Measurements from ENCODE around the gene KCNB1.

The KCNB1 gene

GRCh38 chr20:49431329-49431728, 51.1 kb downstream of the KCNB1 start:
- no peak for DNase-seq

DNA sequence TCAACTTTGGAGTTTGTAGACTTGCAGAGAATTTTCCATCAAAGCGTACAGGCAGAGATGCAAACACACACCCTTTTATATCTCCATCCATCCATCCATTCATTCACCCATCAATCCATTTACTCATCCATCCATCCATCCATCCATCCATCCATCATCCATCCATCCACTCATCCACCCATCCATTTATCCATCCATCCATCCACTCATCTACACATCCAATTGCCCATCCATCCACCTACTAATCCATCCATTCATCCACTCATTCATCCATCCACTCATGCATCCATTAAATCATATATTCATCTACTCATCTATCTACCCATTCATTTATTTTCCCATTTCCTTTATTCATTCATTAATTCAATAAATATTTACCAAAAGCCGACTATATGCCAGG, 52.1 kb downstream of the KCNB1 start:
- no peak for DNase-seq

GRCh38 chr20:49427751-49428518, 54.5 kb downstream of the KCNB1 start:
- no peak for DNase-seq

- no peak for DNase-seq
Measured at GRCh38 chr20:49426873-49427272, 55.6 kb downstream of the KCNB1 start.

DNA sequence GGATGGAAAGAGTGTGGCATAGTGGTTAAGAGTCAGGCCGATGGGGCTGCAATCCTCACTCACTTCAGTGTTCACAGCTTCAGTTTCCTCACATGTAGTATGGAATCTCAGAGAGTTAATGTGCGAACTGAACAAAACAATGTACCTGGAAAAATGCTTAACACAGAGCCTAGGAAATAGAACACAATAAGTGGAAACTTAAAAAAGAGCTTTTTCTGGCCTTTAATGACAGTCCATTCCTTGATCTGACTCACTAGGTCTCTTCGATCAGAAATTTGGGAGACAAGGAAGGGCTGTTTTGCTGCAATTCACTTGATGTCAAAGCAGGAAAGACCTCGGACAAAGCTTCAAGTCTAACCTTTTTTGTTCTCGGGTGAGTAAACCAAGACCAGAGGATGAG, 56.1 kb downstream of the KCNB1 start:
- no peak for DNase-seq

DNA sequence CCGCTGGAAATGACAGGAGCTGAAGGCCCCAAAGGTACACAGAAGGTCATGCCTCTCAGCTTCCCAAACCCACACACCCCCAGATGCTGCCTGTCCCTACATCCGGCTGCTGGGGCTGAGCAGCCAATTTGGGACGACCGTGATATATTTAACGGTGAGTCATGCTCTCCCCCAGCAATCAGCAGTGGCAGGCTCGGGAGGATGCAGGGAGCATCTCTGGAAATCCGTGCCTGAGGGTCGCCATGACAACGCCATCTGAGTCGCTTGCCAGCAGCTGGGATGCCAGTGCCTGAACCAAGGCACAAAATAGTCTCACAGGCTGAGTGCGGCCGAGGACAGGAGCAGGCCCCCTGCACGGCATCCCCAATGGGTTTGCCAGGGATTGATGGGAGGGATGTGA, 57.9 kb downstream of the KCNB1 start:
- no peak for DNase-seq

DNA sequence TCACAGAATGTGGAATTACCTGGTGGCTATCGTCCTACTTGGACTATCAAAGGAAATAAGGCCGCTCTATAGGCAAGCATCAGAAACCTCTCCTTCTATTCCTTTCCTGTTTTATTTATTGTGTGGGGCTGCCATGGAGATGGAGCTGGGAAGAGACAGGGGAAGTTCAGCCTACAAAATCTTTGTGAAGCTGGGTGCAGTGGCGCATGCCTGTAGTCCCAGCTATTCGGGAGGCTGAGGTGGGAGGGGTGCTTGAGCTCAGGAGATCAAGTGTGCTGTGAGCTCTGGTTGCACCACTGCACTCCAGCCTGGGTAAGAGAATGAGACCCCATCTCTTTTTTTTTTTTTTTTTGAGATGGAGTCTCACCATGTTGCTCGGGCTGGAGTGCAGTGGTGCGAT, 60.3 kb downstream of the KCNB1 start:
- DNase-seq = no peak

GRCh38 chr20:49420811-49421295, 61.6 kb downstream of the KCNB1 start:
- no peak for DNase-seq

- DNase-seq = no peak
Measured at GRCh38 chr20:49420292-49420691, 62.2 kb downstream of the KCNB1 start.

DNA sequence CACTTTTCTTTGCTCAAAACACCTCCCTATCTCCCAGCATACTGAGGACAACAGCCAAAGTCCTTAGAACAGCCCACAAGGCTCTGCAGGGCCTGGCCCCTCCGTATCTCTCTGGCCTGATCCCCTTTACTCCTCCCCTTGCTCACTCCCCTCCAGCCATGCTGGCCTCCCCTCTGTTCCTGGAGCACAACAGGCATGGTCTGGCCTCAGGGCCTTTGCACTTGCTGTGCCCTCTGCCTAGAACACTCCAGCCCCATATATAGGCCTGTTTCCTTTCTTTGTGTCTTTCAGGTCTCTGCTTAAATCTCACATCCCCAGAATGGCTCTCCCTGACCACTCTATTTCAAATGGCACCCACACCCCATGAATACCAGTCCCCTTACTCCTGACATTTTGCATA, 62.7 kb downstream of the KCNB1 start:
- DNase-seq = no peak

GRCh38 chr20:49418809-49419208, 63.7 kb downstream of the KCNB1 start:
- DNase-seq = no peak

- DNase-seq = no peak
Measured at GRCh38 chr20:49417843-49418555, 64.5 kb downstream of the KCNB1 start.

DNA sequence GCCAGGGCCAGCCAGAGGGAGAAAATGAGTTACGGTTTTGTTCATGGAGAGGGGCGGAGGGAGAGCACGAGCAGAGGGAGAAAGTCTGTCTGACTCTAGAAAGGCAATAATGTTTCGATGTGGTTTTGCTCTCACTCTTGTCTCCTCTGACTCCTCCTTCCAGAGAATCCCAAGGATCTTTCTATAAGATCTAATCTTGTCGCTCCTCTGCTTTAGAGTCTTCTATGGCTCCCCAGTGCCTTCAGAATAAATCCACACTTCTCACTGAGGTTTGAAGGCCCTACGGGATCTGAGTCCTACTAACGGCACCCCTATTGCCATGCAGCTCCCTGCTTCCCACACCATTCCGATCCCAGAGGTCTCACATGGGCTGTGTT, 66.8 kb downstream of the KCNB1 start:
- DNase-seq = no peak

GRCh38 chr20:49415005-49415667, 67.3 kb downstream of the KCNB1 start:
- DNase-seq = no peak

DNA sequence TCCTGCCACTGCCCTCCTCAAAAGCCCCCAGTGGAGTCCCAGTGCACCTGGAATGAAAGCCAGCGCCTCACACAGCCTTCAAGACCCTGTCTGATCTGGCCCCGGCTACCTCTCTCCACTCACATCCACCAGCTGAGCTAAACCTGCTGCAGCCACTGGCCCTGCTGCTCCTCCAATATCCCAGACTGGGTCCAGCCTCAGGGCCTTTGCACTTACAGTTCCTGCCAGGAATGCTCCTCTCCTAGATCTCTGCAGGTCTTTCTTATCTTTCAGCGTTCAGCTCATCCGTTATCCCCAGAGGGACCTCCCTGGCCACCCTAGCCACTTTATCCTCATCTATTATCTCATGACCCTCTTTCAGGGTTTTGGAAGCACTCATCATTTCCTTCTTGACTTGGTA, 68.8 kb downstream of the KCNB1 start:
- no peak for DNase-seq

DNA sequence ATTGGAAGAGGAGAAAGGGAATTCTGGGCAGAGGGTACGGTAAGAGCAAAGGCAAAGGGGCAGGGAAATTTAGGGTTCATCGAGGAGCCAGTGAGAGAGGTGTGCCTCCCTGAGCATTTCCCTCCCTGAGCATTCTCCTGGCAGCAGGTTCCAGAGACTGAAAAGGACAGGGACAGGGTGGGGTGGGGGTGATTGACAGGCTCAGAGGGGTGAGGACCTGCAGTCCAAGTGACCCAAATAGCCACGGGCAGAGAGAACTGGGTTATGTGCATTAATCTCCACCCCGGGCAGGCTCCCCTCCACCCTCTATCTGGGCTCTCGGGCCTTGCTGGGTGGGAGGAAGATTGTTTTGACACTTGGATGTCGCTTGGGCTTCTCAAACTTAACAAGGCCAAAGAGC, 69.5 kb downstream of the KCNB1 start:
- no peak for DNase-seq

- DNase-seq = no peak
Measured at GRCh38 chr20:49412254-49412653, 70.2 kb downstream of the KCNB1 start.

- no peak for DNase-seq
Measured at GRCh38 chr20:49411221-49411925, 71.1 kb downstream of the KCNB1 start.

DNA sequence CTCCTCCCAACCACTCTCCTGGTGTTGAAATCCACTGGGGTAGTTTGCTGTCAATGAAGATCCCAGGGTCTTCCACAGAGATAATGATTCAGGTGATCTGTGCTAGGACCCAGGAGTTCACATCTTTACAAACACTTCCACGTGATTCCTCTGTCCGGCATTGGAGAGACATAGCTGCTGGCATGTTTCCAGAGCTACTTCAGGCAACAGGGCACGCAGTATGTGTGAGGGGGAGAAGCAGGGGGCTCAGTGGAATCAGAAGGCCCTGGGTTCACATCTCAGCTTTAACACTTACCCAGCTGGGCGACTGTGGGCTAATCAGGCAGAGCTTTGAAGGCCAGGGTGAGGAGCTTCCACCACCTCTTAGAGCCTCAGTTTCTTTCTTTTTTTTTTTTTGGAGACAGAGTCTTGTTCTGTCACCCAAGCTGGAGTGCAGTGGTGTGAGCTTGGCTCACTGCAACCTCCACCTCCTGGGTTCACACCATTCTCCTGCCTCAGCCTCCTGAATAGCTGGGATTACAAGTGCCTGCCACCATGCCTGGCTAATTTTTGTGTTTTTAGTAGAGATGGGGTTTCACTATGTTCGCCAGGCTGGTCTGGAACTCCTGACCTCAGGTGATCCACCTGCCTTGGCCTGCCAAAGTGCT, 72.4 kb downstream of the KCNB1 start:
- peak; percentile 15 for DNase-seq

GRCh38 chr20:49409302-49409974, 73.0 kb downstream of the KCNB1 start:
- DNase-seq = no peak

DNA sequence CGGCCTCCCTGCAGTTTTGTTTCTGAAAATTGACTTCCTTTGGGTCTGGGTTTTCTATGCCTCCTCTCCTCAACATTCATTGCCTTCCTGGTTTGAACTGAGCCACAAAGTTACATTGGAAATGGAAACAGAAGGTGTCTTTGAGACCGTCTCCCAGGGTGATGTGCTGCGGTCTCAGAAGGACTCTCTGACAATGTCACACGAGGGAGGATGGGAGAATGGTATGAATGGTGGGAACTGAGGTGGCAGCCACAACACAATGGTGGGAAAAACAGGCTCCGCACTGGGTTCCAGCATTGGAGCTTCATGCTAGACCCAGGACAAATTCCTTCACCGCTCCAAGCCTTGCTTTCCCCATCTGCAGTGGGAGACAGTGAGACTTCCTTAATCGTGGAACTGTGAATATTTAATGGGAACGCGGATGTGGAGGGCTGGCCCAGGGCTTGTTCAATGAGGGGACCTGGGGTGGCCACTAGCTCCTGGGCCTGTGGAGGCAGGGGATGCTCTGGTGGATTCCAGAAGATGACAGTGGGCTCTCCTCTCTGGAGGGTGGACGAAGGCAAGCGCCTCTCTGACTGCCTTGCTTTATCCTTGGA, 73.9 kb downstream of the KCNB1 start:
- DNase-seq = no peak

GRCh38 chr20:49406666-49407065, 75.8 kb downstream of the KCNB1 start:
- no peak for DNase-seq

Measured in NCI-H2029 treated with DMSO at 0.1 percent for 48 hours (cell line).